Endothelial cell of umbilical vein (primary cell): Measurements from ENCODE around the gene EXOC7. TPM values are rescaled to one million over a fixed set of nuclear protein-coding genes. Genes with fewer than 3 reads are reported as not detected.

Experiments used
- BruUV-seq: library from RNA; stranded (reverse); fragments of 400-500 nt; replicated peaks from 2 replicates; lab custom pipeline; 2021; lab: Mats Ljungman, UMichigan
- CTCF ChIA-PET: fragments of 300-600, 350-600 bp; sonication (Branson Sonifier 250); formaldehyde crosslinking; loops from one replicate; lab custom pipeline; 2021; ENCODE audit warnings: antibody characterized with exemption, inconsistent platforms; lab: Charles Lee
- POLR2A ChIA-PET: fragments of 300-600, 350-600 bp; sonication (Branson Sonifier 250); formaldehyde crosslinking; loops from one replicate; lab custom pipeline; 2021; ENCODE audit warnings: antibody characterized with exemption, inconsistent platforms; lab: Charles Lee
- DNase-seq: peaks from one replicate; pipeline ENCODE4 v3.0.0-alpha.2; 2011; ENCODE audit warnings: low read depth, low spot score
- FAIRE-seq: peaks from 2 replicates; lab custom pipeline; 2011; peaks lifted over from hg19 to GRCh38; lab: Jason Lieb, UNC
- H2AFZ ChIP-seq: 2 replicates; pipeline ENCODE4 v1.6.0; 2012; ENCODE audit warnings: low read depth, low read length, control low read depth, inconsistent platforms
- H3K27ac ChIP-seq: 2 replicates; pipeline ENCODE4 v1.5.1; 2011; ENCODE audit warnings: low read depth, mild to moderate bottlenecking, control low read depth, low read length, moderate library complexity; ENCODE audit not compliant: insufficient read depth
- H3K27me3 ChIP-seq, 2 experiments: 2 replicates each; pipeline versions ENCODE4 v1.6.0 to v1.6.1; 2011; ENCODE audit warnings: low read length in 2 of 2, mixed read lengths in 1 of 2; ENCODE audit not compliant: control insufficient read depth in 2 of 2, insufficient read depth in 2 of 2
- H3K36me3 ChIP-seq, 2 experiments: 2 replicates in 1 of 2; 3 replicates in 1 of 2; pipeline ENCODE4 v1.5.1; 2011; ENCODE audit warnings: low read length in 2 of 2, mild to moderate bottlenecking in 1 of 2, moderate library complexity in 1 of 2; ENCODE audit not compliant: control insufficient read depth in 2 of 2, insufficient read depth in 2 of 2; ENCODE audit errors: extremely low read depth in 1 of 2
- H3K4me1 ChIP-seq: 3 replicates; pipeline ENCODE4 v1.5.1; 2011; ENCODE audit warnings: mild to moderate bottlenecking, low read length; ENCODE audit not compliant: control insufficient read depth, insufficient read depth; ENCODE audit errors: extremely low read depth
- H3K4me2 ChIP-seq: 2 replicates; pipeline ENCODE4 v1.6.1; 2011; ENCODE audit warnings: low read length, control low read depth, mixed read lengths; ENCODE audit not compliant: insufficient read depth
- H3K4me3 ChIP-seq, 3 experiments: fragments of 200-600 bp in 1 of 3; sonication (generic), shearing (Covaris generic) in 1 of 3; replicated peaks in 1 of 3; 2 replicates each; pipeline ENCODE4 v1.5.1; 2011 to 2016; ENCODE audit warnings: control low read depth in 3 of 3, low read length in 3 of 3, mild to moderate bottlenecking in 2 of 3, inconsistent platforms in 1 of 3, low read depth in 1 of 3, moderate library complexity in 1 of 3; ENCODE audit not compliant: insufficient read depth in 1 of 3
- H3K79me2 ChIP-seq: 2 replicates; pipeline ENCODE4 v1.6.0; 2012; ENCODE audit warnings: low read length, inconsistent platforms; ENCODE audit not compliant: control insufficient read depth, insufficient read depth
- H3K9ac ChIP-seq: replicated peaks from 2 replicates; pipeline ENCODE3; 2011; ENCODE audit warnings: low read length, control low read depth; ENCODE audit not compliant: insufficient read depth; ENCODE audit errors: extremely low read depth
- H3K9me1 ChIP-seq: replicated peaks from 3 replicates; pipeline ENCODE4 v1.6.0; 2011; ENCODE audit warnings: mild to moderate bottlenecking, low read length; ENCODE audit not compliant: control insufficient read depth, insufficient read depth; ENCODE audit errors: extremely low read depth
- H3K9me3 ChIP-seq: replicated peaks from 2 replicates; pipeline ENCODE4 v1.5.1; 2012; ENCODE audit warnings: low read length, inconsistent platforms; ENCODE audit not compliant: control insufficient read depth, insufficient read depth
- H4K20me1 ChIP-seq: replicated peaks from 2 replicates; pipeline ENCODE3; 2011; ENCODE audit warnings: mild to moderate bottlenecking, low read length; ENCODE audit not compliant: control insufficient read depth, insufficient read depth; ENCODE audit errors: extremely low read depth
- EZH2 ChIP-seq: IDR thresholded peaks from 2 replicates; pipeline ENCODE4 v1.6.1; 2012; ENCODE audit warnings: borderline replicate concordance, low read depth, mild to moderate bottlenecking, moderate library complexity, low read length, inconsistent platforms; ENCODE audit not compliant: severe bottlenecking
- FOS ChIP-seq: IDR thresholded peaks from 2 replicates; pipeline ENCODE4 v1.6.1; 2011; ENCODE audit warnings: mild to moderate bottlenecking, low read length, moderate library complexity, borderline replicate concordance; ENCODE audit not compliant: insufficient read depth
- GATA2 ChIP-seq: IDR thresholded peaks from 2 replicates; pipeline ENCODE4 v1.7.0; 2011; ENCODE audit warnings: low read depth, mild to moderate bottlenecking, moderate library complexity, mixed read lengths, low read length; ENCODE audit not compliant: insufficient read length, insufficient read depth
- JUN ChIP-seq: IDR thresholded peaks from 2 replicates; pipeline ENCODE4 v1.6.1; 2011; ENCODE audit warnings: borderline replicate concordance, low read depth; ENCODE audit not compliant: insufficient read length, insufficient read depth
- MYC ChIP-seq: IDR thresholded peaks from one replicate; pipeline ENCODE4 v1.6.1; 2011; ENCODE audit warnings: mild to moderate bottlenecking, low read depth, low read length
- POLR2A ChIP-seq: IDR thresholded peaks from 2 replicates; pipeline ENCODE4 v1.6.1; 2012; ENCODE audit warnings: low read depth, mild to moderate bottlenecking, control low read depth, low read length
- POLR2AphosphoS5 ChIP-seq: IDR thresholded peaks from 2 replicates; pipeline ENCODE4 v1.6.1; 2012; ENCODE audit warnings: low read depth, mild to moderate bottlenecking, control low read depth, low read length, moderate library complexity; ENCODE audit not compliant: insufficient read depth
- dilution Hi-C: fragments of 300-500 bp; cut with MboI; formaldehyde crosslinking; loops from one replicate; pipeline ENCODE4 v1.15.0; 2019; ENCODE audit warnings: low sequenced_read_pairs; ENCODE audit not compliant: extremely low pct_ligation_motif_present
- intact Hi-C: fragments of 100-400 bp; cut with micrococcal nuclease; formaldehyde crosslinking; loops from one replicate; pipeline ENCODE4 v1.10.0; 2022
- polyA plus RNA-seq, 4 experiments: library from polyadenylated mRNA; depleted of rRNA in 3 of 4; stranded (reverse) in 3 of 4; unstranded in 1 of 4; fragments of >200 nt; gene quantifications; 2 replicates each; pipeline versions ENCODE4 v1.2.1 to v1.2.3, GENCODE V29; 2011 to 2012; ENCODE audit warnings: missing spikeins in 1 of 4
- total RNA-seq: library from RNA; stranded (reverse); gene quantifications from 2 replicates; pipeline ENCODE4 v1.2.3, GENCODE V29; 2021
- TF ChIP-seq, protein P1 (sequence below): IDR thresholded peaks from 2 replicates; pipeline ENCODE4 v1.6.1; 2011; ENCODE audit not compliant: insufficient read depth, insufficient read length
- TF ChIP-seq, protein P2 (sequence below), 2 donors: IDR thresholded peaks; 1 replicate in 1 of 2; 2 replicates in 1 of 2; pipeline ENCODE4 v1.5.1; 2011; ENCODE audit warnings: low read length in 2 of 2, mild to moderate bottlenecking in 2 of 2, moderate library complexity in 2 of 2, control low read depth in 1 of 2, inconsistent platforms in 1 of 2, low read depth in 1 of 2; ENCODE audit not compliant: insufficient read depth in 1 of 2; ENCODE audit errors: extremely low read depth in 1 of 2

Gene EXOC7
- total and polyA plus RNA-seq, 2 donors (not counting 3 experiments of a cell fraction or from before 2014, with no cell fraction given), result 91.5 to 137 TPM

DNA sequence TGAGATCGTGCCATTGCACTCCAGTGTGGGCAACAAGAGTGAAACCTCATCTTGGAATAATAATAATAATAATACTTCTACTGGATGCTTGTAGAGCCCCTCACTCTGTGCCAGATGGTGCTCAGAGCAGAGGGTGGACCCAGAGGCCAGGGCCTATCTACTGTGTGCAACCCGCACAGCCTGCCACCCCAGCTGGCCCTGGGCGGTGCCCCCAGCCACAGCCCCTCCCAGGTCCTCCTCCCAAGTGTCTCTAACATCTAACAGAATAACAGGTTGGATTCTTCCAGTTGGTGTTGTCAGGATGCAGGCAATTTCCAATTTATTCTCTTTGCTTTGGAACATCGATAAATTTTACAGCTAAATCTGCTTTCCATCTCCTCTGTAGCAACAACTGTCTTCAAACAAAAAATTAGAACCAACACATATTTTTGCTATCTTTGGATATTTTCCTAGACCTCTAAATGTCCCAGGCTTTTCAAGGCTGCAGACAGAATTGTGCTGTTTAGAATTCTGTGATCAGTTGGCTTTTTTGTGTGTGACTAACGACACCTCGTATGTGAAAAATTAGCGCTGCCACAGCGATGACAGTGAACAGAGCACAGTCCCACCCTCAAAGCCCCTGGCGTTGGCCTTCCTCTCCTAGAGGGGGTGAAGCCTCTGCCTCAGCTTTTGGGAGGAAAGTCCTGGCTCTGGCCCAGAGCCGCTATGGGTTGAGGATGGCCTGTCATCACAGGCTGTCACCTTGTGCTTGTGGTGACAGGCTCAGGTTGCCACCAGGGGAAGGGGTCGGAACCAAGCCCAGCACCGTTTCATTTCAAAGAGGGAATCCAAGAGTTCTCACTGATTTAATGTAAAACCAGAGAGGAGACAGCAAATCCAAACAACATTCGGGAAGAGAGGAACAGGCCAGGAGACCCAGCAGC is 68.9 kb downstream of the EXOC7 start:
- TF ChIP-seq EZH2, result no peak
- TF ChIP-seq JUN, result no peak
- no peak for TF ChIP-seq POLR2AphosphoS5
- TF ChIP-seq, protein P1, sequence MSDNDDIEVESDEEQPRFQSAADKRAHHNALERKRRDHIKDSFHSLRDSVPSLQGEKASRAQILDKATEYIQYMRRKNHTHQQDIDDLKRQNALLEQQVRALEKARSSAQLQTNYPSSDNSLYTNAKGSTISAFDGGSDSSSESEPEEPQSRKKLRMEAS, result no peak
- TF ChIP-seq, protein P2, sequence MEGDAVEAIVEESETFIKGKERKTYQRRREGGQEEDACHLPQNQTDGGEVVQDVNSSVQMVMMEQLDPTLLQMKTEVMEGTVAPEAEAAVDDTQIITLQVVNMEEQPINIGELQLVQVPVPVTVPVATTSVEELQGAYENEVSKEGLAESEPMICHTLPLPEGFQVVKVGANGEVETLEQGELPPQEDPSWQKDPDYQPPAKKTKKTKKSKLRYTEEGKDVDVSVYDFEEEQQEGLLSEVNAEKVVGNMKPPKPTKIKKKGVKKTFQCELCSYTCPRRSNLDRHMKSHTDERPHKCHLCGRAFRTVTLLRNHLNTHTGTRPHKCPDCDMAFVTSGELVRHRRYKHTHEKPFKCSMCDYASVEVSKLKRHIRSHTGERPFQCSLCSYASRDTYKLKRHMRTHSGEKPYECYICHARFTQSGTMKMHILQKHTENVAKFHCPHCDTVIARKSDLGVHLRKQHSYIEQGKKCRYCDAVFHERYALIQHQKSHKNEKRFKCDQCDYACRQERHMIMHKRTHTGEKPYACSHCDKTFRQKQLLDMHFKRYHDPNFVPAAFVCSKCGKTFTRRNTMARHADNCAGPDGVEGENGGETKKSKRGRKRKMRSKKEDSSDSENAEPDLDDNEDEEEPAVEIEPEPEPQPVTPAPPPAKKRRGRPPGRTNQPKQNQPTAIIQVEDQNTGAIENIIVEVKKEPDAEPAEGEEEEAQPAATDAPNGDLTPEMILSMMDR (IDR thresholded peaks at IDR 0.05; ENCODE audit: extremely low read depth in 1 of 2, insufficient read depth in 1 of 2, low read depth in 1 of 2, low read length in 2 of 2), result no peak
- no peak for TF ChIP-seq GATA2
- TF ChIP-seq MYC, result no peak
- no peak for TF ChIP-seq POLR2A
- no peak for TF ChIP-seq FOS
- ChIA-PET POLR2A (interaction anchor here (0.5 kb wide), 1 partner anchor 57 kb away, joined by 3 read pairs; no protein-coding TSS in a partner anchor), CTCF (interaction anchor here (0.6 to 3.8 kb wide), 8 partner anchors 19 to 147 kb away, joined by 3 to 28 read pairs (median 4); partner anchors contain the start of gene MRPL38)
- Histone ChIP-seq H3K27ac (no peak overlapping the region), H3K4me2 (no peak overlapping the region), H3K36me3 (peaks cover 8 to 9% of the 10 kb centered on the region in 2 experiments), H3K4me1 (peaks cover 8% of the 10 kb centered on the region), H3K27me3 (no peaks in the 10 kb centered on the region), H3K9me3 (no peaks in the 10 kb centered on the region), H4K20me1 (no peaks in the 10 kb centered on the region), H3K79me2 (no peaks in the 10 kb centered on the region), H3K9me1 (no peaks in the 10 kb centered on the region), H2AFZ (no peak overlapping the region), H3K4me3 (no peak overlapping the region), H3K9ac (no peak overlapping the region)
- intact Hi-C loops, result loop anchor here (5.0 kb wide), 1 partner anchor 243 kb away; no protein-coding TSS in a partner anchor
- no TSS peak for BruUV-seq
- FAIRE-seq (no peak), DNase-seq (no peak)
- dilution Hi-C loops, result no loop called here
